K562 (cell line): ENCODE data around the gene ATP5F1A. TPM values are rescaled to one million over a fixed set of nuclear protein-coding genes. Genes with fewer than 3 reads are reported as not detected.

Source experiments
- BHLHE40 ChIP-seq: IDR thresholded peaks from 2 replicates; pipeline ENCODE4 v1.6.1; 2011; ENCODE audit warnings: low read length, improper control_type of control experiment
- CBX1 ChIP-seq: sonication (generic); IDR thresholded peaks from 2 replicates; pipeline ENCODE4 v1.6.1; 2016; ENCODE audit warnings: antibody characterized with exemption, low read depth, mild to moderate bottlenecking
- HDAC2 ChIP-seq: fragments of 450-650 bp; IDR thresholded peaks from 2 replicates; pipeline ENCODE4 v1.6.1; 2016; ENCODE audit warnings: mild to moderate bottlenecking
- NCOA1 ChIP-seq: fragments of 450-650 bp; IDR thresholded peaks from 2 replicates; pipeline ENCODE4 v1.6.1; 2016; ENCODE audit warnings: low read depth
- NR2C1 ChIP-seq, 2 experiments: fragments of 450-650 bp; IDR thresholded peaks; 2 replicates each; pipeline ENCODE4 v1.6.1; 2017; ENCODE audit warnings: mild to moderate bottlenecking in 2 of 2, antibody characterized with exemption in 1 of 2, inconsistent platforms in 1 of 2, missing compliant biosample characterization in 1 of 2, missing genetic modification characterization in 1 of 2
- POLR2G ChIP-seq: fragments of 200-400 bp; formaldehyde crosslinking; IDR thresholded peaks from 2 replicates; pipeline ENCODE4 v1.6.1; 2017; ENCODE audit warnings: low read depth, mild to moderate bottlenecking, antibody characterized with exemption, low read length, moderate library complexity
- SAP30 ChIP-seq: fragments of 200-600 bp; sonication (generic); IDR thresholded peaks from 2 replicates; pipeline ENCODE4 v1.6.1; 2012; ENCODE audit warnings: borderline replicate concordance, low read depth, mild to moderate bottlenecking, moderate library complexity, low read length, control low read depth, inconsistent platforms; ENCODE audit not compliant: insufficient read depth, poor library complexity, severe bottlenecking
- SUPT5H ChIP-seq: fragments of 450-650 bp; IDR thresholded peaks from 2 replicates; pipeline ENCODE4 v1.6.1; 2016
- TOE1 ChIP-seq, 2 experiments: fragments of 450-650 bp in 1 of 2; sonication (generic) in 1 of 2; formaldehyde crosslinking in 1 of 2; IDR thresholded peaks; 2 replicates each; pipeline versions ENCODE4 v1.7.1 to v1.8.0; 2016 to 2022; ENCODE audit warnings: borderline replicate concordance in 2 of 2, mild to moderate bottlenecking in 2 of 2, antibody characterized with exemption in 1 of 2, inconsistent platforms in 1 of 2, low read depth in 1 of 2, missing genetic modification reagents in 1 of 2, moderate library complexity in 1 of 2
- UBTF ChIP-seq, 2 experiments: IDR thresholded peaks; 2 replicates each; pipeline ENCODE4 v1.6.1; 2012; ENCODE audit warnings: improper control_type of control experiment in 2 of 2, low read depth in 2 of 2, low read length in 2 of 2, borderline replicate concordance in 1 of 2
- ZFX ChIP-seq: sonication (generic); formaldehyde crosslinking; IDR thresholded peaks from 2 replicates; pipeline ENCODE4 v1.8.0; 2022; ENCODE audit warnings: mild to moderate bottlenecking, missing genetic modification reagents, moderate library complexity
- polyA plus RNA-seq, 8 experiments: library from polyadenylated mRNA; depleted of rRNA in 4 of 8; stranded (reverse) in 5 of 8; unstranded in 3 of 8; fragments of >200 nt; fragmentation: Nextera tagmentation in 2 of 8; fragmentation: Illumina TruSeq in 1 of 8; extraction: Ambion mirVana in 2 of 8; extraction: Trizol in 1 of 8; gene quantifications; 2 replicates each; pipeline versions ENCODE4 v1.2.1 to v1.2.3, GENCODE V29; 2011 to 2014; ENCODE audit warnings: inconsistent platforms in 1 of 8, missing spikeins in 1 of 8
- total RNA-seq, 7 experiments: library from RNA; depleted of rRNA in 6 of 7; stranded (reverse); fragments of >200 nt in 6 of 7; fragmentation: Illumina TruSeq in 2 of 7; extraction: Trizol in 2 of 7; gene quantifications; 2 replicates each; pipeline versions ENCODE4 v1.2.1 to v1.2.3, GENCODE V29; 2011 to 2021; ENCODE audit warnings: low replicate concordance in 1 of 7
- TF ChIP-seq, protein P1 (sequence below): fragments of 450-650 bp; IDR thresholded peaks from 2 replicates; pipeline ENCODE4 v1.6.1; 2018; ENCODE audit not compliant: partially characterized antibody
- TF ChIP-seq, protein P2 (sequence below): sonication (generic); formaldehyde crosslinking; IDR thresholded peaks from 2 replicates; pipeline ENCODE4 v1.8.1; 2023; ENCODE audit warnings: mild to moderate bottlenecking, missing genetic modification reagents, moderate library complexity
- TF ChIP-seq, protein P3 (sequence below): fragments of 250-450 bp; sonication (Bioruptor Pico); IDR thresholded peaks from 2 replicates; pipeline ENCODE4 v1.4.0; 2020; ENCODE audit warnings: mild to moderate bottlenecking, moderate library complexity

The ATP5F1A gene
- total and polyA plus RNA-seq, 9 of the 15 experiments (the other 6 are each of a cell fraction or from before 2014, with no cell fraction given) = 377 to 762 (median 490) TPM

DNA sequence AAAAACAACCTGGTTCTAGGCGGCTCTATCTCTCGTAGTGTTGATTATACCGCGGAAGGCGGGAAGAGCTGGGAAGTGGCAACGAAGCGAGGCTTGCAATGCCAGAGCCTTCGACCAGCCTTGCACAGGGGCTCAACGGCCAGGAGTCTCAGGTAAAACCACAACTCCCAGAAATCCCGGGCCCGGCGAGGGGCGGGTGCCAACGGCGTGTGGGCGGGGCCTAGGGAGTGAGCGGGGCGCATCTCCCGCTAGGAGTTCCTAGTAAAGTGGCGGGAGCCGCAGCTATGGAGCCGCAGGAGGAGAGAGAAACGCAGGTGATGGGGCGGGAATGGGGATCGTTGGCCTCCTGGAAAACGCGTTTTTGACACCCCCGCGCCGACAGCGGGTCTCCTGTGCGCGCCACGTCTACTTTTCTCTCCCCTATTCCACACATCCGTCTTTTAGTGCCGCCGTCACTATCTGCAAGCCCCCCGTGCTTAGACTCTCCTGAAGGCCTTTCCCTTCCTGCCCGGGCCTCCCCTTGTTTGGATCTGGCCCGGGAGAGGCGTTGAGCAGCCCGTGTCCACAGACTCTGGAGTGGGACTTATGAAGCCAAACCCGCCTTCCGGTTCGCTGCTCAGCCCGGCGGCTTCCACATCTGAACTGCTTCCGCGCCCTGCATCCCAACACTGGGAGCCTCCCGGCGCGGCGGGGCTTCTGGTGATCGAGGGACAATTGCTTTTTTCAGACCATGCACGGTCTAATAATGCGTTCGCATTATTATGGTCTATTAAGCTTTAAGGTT is 6.2 kb upstream of the ATP5F1A start, which contains the start of gene HAUS1 (continued):
- TF ChIP-seq, protein P1, sequence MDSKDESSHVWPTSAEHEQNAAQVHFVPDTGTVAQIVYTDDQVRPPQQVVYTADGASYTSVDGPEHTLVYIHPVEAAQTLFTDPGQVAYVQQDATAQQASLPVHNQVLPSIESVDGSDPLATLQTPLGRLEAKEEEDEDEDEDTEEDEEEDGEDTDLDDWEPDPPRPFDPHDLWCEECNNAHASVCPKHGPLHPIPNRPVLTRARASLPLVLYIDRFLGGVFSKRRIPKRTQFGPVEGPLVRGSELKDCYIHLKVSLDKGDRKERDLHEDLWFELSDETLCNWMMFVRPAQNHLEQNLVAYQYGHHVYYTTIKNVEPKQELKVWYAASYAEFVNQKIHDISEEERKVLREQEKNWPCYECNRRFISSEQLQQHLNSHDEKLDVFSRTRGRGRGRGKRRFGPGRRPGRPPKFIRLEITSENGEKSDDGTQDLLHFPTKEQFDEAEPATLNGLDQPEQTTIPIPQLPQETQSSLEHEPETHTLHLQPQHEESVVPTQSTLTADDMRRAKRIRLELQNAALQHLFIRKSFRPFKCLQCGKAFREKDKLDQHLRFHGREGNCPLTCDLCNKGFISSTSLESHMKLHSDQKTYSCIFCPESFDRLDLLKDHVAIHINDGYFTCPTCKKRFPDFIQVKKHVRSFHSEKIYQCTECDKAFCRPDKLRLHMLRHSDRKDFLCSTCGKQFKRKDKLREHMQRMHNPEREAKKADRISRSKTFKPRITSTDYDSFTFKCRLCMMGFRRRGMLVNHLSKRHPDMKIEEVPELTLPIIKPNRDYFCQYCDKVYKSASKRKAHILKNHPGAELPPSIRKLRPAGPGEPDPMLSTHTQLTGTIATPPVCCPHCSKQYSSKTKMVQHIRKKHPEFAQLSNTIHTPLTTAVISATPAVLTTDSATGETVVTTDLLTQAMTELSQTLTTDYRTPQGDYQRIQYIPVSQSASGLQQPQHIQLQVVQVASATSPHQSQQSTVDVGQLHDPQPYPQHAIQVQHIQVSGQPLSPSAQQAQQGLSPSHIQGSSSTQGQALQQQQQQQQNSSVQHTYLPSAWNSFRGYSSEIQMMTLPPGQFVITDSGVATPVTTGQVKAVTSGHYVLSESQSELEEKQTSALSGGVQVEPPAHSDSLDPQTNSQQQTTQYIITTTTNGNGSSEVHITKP = peak; percentile 79
- TF ChIP-seq NR2C1 (IDR thresholded peaks at IDR 0.05) (peak; percentile 11; the same call in 1 of the 2 replicates), NR2C1 (tag; IDR thresholded peaks at IDR 0.05) (peak; percentile 33; the same call in 1 of the 2 replicates), SUPT5H (peak; percentile 81), HDAC2 (no peak), UBTF (IDR thresholded peaks at IDR 0.05; ENCODE audit: borderline replicate concordance in 1 of 2, low read depth in 2 of 2, low read length in 2 of 2) (peak in 1 of 2 experiments; percentile 67; a peak in 1 of 4 replicates), BHLHE40 (no peak), SAP30 (peak; percentile 33), NCOA1 (no peak), POLR2G (peak; percentile 87), ZFX (CRISPR knock-in tag) (peak; percentile 70), CBX1 (no peak), TOE1 (IDR thresholded peaks at IDR 0.05; ENCODE audit: borderline replicate concordance) (0 out of 2 replicates have a peak, but pooled peaks have one; percentile 43), TOE1 (CRISPR knock-in tag; IDR thresholded peaks at IDR 0.05; ENCODE audit: borderline replicate concordance, low read depth) (no peak)
- TF ChIP-seq, protein P2, sequence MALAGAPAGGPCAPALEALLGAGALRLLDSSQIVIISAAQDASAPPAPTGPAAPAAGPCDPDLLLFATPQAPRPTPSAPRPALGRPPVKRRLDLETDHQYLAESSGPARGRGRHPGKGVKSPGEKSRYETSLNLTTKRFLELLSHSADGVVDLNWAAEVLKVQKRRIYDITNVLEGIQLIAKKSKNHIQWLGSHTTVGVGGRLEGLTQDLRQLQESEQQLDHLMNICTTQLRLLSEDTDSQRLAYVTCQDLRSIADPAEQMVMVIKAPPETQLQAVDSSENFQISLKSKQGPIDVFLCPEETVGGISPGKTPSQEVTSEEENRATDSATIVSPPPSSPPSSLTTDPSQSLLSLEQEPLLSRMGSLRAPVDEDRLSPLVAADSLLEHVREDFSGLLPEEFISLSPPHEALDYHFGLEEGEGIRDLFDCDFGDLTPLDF (CRISPR knock-in tag) = peak; percentile 53; the same call in 1 of the 2 replicates
- TF ChIP-seq, protein P3, sequence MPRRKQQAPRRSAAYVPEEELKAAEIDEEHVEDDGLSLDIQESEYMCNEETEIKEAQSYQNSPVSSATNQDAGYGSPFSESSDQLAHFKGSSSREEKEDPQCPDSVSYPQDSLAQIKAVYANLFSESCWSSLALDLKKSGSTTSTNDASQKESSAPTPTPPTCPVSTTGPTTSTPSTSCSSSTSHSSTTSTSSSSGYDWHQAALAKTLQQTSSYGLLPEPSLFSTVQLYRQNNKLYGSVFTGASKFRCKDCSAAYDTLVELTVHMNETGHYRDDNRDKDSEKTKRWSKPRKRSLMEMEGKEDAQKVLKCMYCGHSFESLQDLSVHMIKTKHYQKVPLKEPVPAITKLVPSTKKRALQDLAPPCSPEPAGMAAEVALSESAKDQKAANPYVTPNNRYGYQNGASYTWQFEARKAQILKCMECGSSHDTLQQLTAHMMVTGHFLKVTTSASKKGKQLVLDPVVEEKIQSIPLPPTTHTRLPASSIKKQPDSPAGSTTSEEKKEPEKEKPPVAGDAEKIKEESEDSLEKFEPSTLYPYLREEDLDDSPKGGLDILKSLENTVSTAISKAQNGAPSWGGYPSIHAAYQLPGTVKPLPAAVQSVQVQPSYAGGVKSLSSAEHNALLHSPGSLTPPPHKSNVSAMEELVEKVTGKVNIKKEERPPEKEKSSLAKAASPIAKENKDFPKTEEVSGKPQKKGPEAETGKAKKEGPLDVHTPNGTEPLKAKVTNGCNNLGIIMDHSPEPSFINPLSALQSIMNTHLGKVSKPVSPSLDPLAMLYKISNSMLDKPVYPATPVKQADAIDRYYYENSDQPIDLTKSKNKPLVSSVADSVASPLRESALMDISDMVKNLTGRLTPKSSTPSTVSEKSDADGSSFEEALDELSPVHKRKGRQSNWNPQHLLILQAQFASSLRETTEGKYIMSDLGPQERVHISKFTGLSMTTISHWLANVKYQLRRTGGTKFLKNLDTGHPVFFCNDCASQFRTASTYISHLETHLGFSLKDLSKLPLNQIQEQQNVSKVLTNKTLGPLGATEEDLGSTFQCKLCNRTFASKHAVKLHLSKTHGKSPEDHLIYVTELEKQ (CRISPR knock-in tag) = no peak
